ENCODE data around the gene AXIN1.
"Not testable (repeated sequence)": the region's sequence is repeated elsewhere in the genome, so short reads cannot be mapped to it uniquely, and the experiment has no call there.

AXIN1 gene

GRCh38 chr16:331181-331814, 21.2 kb downstream of the AXIN1 start:
- not testable (repeated sequence) for DNase-seq

GRCh38 chr16:330741-331140, 21.8 kb downstream of the AXIN1 start:
- no peak for DNase-seq

- no peak for DNase-seq
Observed at GRCh38 chr16:325375-326145, 27.0 kb downstream of the AXIN1 start.

GRCh38 chr16:324451-325334, 27.8 kb downstream of the AXIN1 start:
- DNase-seq = no peak

GRCh38 chr16:324201-324450, 28.4 kb downstream of the AXIN1 start:
- DNase-seq = no peak

GRCh38 chr16:322476-323143, 29.9 kb downstream of the AXIN1 start:
- DNase-seq = no peak

- DNase-seq = no peak
Observed at GRCh38 chr16:321532-321931, 31.0 kb downstream of the AXIN1 start.

GRCh38 chr16:320206-320605, 32.3 kb downstream of the AXIN1 start:
- DNase-seq = no peak

- no peak for DNase-seq
Observed at GRCh38 chr16:318628-319027, 33.9 kb downstream of the AXIN1 start.

GRCh38 chr16:317583-317982, 34.9 kb downstream of the AXIN1 start:
- no peak for DNase-seq

- no peak for DNase-seq
Observed at GRCh38 chr16:316741-317464, 35.6 kb downstream of the AXIN1 start.

GRCh38 chr16:314795-315299, 37.7 kb downstream of the AXIN1 start:
- DNase-seq = no peak

- no peak for DNase-seq
Observed at GRCh38 chr16:314351-314750, 38.2 kb downstream of the AXIN1 start.

GRCh38 chr16:311725-312124, 40.8 kb downstream of the AXIN1 start:
- no peak for DNase-seq

- no peak for DNase-seq
Observed at GRCh38 chr16:309476-309875, 43.0 kb downstream of the AXIN1 start.

GRCh38 chr16:307691-308312, 44.7 kb downstream of the AXIN1 start:
- no peak for DNase-seq

- DNase-seq = no peak
Observed at GRCh38 chr16:306911-307370, 45.6 kb downstream of the AXIN1 start.

- no peak for DNase-seq
Observed at GRCh38 chr16:305916-306626, 46.5 kb downstream of the AXIN1 start.

GRCh38 chr16:303760-304505, 48.6 kb downstream of the AXIN1 start:
- no peak for DNase-seq

GRCh38 chr16:301950-302349, 50.6 kb downstream of the AXIN1 start:
- no peak for DNase-seq
